ENCODE measurements around the gene HPD. TPM values are rescaled to one million over a fixed set of nuclear protein-coding genes. Genes with fewer than 3 reads are reported as not detected.
A peak's percentile ranks its signal among the peaks of the same experiment; 100 is the strongest.
"Not testable (repeated sequence)": the region's sequence is repeated elsewhere in the genome, so short reads cannot be mapped to it uniquely, and the experiment has no call there.

Gene HPD
- total and polyA plus RNA-seq, 7 donors: 0.27 to 2.8 (median 0.61) TPM; not detected in 1

DNA sequence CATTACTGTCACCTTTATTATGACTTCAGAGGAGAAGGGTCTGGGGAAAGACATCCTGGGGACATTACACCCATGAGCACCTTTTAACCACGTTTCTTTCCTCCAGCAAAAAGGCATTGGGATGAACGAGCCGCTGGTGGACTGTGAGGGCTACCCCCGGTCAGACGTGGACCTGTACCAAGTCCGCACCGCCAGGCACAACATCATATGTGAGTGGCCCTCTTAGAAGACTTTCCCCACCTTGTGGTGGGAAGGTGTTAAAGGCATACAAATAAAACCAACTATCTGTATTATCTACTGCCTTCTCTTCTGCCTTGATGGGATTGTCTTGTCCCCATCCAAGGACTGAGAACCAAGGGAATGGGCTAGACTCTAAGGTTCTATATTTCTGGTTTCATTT, 36.0 kb upstream of the HPD start:
- peak; percentile 69 for DNase-seq
- Histone ChIP-seq H3K27me3 (no peaks in the 10 kb centered on the region), H3K27ac (peak overlapping the region in 1 of 4 donors; percentile 1), H3K36me3 (peaks cover 7 to 57% (median 32%) of the 10 kb centered on the region in 4 donors), H3K9me3 (no peaks in the 10 kb centered on the region), H3K4me1 (peaks cover 0 to 33% (median 33%) of the 10 kb centered on the region in 4 donors), H3K4me3 (no peak overlapping the region)
- TF ChIP-seq POLR2AphosphoS5 (IDR thresholded peaks at IDR 0.05) (no peak), EP300 (IDR thresholded peaks at IDR 0.05) (no peak), POLR2A (IDR thresholded peaks at IDR 0.05) (no peak)
- TF ChIP-seq, protein P1, sequence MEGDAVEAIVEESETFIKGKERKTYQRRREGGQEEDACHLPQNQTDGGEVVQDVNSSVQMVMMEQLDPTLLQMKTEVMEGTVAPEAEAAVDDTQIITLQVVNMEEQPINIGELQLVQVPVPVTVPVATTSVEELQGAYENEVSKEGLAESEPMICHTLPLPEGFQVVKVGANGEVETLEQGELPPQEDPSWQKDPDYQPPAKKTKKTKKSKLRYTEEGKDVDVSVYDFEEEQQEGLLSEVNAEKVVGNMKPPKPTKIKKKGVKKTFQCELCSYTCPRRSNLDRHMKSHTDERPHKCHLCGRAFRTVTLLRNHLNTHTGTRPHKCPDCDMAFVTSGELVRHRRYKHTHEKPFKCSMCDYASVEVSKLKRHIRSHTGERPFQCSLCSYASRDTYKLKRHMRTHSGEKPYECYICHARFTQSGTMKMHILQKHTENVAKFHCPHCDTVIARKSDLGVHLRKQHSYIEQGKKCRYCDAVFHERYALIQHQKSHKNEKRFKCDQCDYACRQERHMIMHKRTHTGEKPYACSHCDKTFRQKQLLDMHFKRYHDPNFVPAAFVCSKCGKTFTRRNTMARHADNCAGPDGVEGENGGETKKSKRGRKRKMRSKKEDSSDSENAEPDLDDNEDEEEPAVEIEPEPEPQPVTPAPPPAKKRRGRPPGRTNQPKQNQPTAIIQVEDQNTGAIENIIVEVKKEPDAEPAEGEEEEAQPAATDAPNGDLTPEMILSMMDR (IDR thresholded peaks at IDR 0.05): peak in 2 of 4 experiments; percentile 16 to 23
- intact Hi-C loops (cut with DNase I): no loop called here
- 53 to 72% methylated on average over 7 of the region's 7 CpGs for WGBS, 2 donors

DNA sequence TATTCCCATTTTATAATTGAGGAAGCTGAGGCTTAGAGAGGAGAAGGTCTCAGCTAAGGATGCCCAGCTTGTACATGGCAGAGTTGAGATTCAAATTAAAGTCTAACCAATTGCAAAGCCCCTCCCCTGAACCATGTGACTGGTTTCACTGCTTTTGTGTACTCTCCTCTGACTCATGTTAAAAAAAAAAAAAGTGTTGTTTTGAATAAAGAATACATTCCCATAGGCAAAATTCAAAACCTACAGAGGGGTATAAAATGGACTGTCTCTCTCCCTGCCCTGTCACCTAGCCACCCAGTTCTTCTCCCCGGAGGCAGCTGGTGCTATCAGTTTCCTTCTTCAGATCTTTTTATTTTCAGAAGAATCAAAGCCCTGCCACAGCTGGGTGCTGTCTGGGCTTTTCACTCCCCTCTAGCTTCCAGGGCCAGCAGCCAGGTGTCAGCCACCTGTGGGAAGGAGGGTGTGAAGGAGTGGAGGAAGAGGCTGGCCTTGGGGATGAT, 35.4 kb upstream of the HPD start:
- intact Hi-C loops (cut with DNase I): no loop called here
- Histone ChIP-seq H3K4me3 (no peak overlapping the region), H3K4me1 (peaks cover 0 to 38% (median 37%) of the 10 kb centered on the region in 4 donors), H3K36me3 (peaks cover 7 to 51% (median 27%) of the 10 kb centered on the region in 4 donors), H3K9me3 (no peaks in the 10 kb centered on the region), H3K27ac (peak overlapping the region in 1 of 4 donors; percentile 1), H3K27me3 (no peaks in the 10 kb centered on the region)
- 8 to 28% methylated on average over 1 of the region's 1 CpG for whole genome bisulfite sequencing, 2 donors
- TF ChIP-seq POLR2AphosphoS5 (IDR thresholded peaks at IDR 0.05): no peak
- TF ChIP-seq POLR2A (IDR thresholded peaks at IDR 0.05): no peak
- no peak for TF ChIP-seq EP300 (IDR thresholded peaks at IDR 0.05)
- TF ChIP-seq, protein P1 (IDR thresholded peaks at IDR 0.05): no peak
- no peak for DNase-seq

DNA sequence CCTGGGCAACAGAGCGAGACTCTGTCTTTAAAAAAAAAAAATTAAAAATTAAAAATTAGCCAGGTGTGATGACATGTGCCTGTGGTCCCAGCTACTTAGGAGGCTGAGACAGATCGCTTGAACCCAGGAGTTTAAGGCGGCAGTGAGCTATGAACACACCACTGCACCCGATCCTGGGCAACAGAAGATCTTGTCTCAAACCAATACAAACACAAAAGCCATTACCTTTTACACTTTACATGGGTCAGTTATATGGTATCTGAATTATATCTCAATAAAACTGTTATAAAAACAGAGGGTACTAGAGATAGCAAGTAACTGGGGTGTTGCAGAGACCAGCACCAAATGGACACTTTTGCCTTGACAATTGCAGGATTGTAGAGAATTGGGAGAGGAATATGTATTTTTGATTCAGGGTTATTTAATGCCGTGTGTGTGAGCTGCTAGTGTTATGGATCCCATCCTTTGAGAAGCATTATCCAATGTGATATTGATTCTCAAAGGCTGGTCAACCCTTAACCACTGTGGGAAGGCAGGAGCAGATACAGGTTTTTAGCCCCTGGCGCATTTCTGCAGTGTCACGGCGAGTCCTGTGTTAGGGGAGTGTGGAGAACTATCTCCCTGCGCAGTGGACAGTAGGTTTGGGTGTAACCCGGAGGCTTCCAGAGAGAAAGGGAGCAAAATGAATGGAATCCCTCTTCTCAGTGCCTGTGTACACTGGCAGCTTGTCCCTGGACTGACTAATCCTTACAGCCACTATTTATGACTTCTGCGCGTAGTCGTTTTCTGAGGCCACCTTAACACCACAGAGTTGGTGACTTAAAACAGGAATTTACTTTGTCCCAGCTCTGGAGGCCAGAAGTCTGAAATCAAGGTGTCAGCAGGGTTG, 34.3 kb upstream of the HPD start:
- Histone ChIP-seq H3K4me1 (peaks cover 0 to 42% (median 40%) of the 10 kb centered on the region in 4 donors), H3K27ac (no peak overlapping the region)

GRCh38 chr12:121889661-121890060, 31.0 kb upstream of the HPD start:
- Histone ChIP-seq H3K4me3 (peak overlapping the region; percentile 67 to 78 (median 74)), H3K4me1 (peaks cover 0 to 44% (median 39%) of the 10 kb centered on the region in 4 donors), H3K27ac (peak overlapping the region; percentile 94 to 97 (median 97))
- DNase-seq, H3K36me3 ChIP-seq, H3K9me3 ChIP-seq, H3K27me3 ChIP-seq: not testable (repeated sequence)
- intact Hi-C loops (cut with DNase I): loop anchor here (2.0 to 5.0 kb wide), 3 partner anchors 51 to 202 kb away; no protein-coding TSS in a partner anchor
- WGBS, 2 donors: 57 to 59% methylated on average over 6 of the region's 6 CpGs

More for the DNA sequence above, 34.3 kb upstream of the HPD start:
- Histone ChIP-seq H3K36me3 (peaks cover 4 to 40% (median 21%) of the 10 kb centered on the region in 4 donors), H3K9me3 (no peaks in the 10 kb centered on the region), H3K4me3 (no peak overlapping the region), H3K27me3 (no peaks in the 10 kb centered on the region)
- intact Hi-C loops (cut with DNase I): no loop called here
- no peak for DNase-seq
- TF ChIP-seq POLR2AphosphoS5 (IDR thresholded peaks at IDR 0.05): no peak
- TF ChIP-seq, protein P1 (IDR thresholded peaks at IDR 0.05): no peak
- TF ChIP-seq POLR2A (IDR thresholded peaks at IDR 0.05): no peak
- no peak for TF ChIP-seq EP300 (IDR thresholded peaks at IDR 0.05)
- 80 to 87% methylated on average over 13 of the region's 13 CpGs for WGBS, 2 donors

DNA sequence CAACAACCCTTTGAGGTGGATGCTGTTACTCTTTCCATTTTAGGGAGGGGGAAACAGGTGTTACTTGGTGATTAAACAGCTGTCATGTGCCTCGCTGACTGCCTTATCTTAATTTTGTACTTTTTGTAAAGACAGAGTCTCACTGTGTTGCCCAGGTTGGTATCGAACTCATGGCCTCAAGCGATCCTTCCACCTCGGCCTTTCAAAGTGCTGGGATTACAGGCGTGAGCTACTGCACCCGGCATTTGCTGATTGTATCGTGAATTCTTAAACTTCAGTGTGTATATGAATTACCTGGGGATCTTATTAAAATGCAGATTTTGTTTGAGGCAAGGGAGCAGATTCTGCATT, 30.6 kb upstream of the HPD start:
- H3K27ac ChIP-seq: peak overlapping the region; percentile 94 to 97 (median 97)
- peaks cover 0 to 41% (median 35%) of the 10 kb centered on the region in 4 donors for H3K4me1 ChIP-seq
- no peak for DNase-seq
- H3K36me3 ChIP-seq: peaks cover 0 to 7% (median 2%) of the 10 kb centered on the region in 4 donors
- peak overlapping the region; percentile 67 to 78 (median 74) for H3K4me3 ChIP-seq
- WGBS, 2 donors: 1 to 4% methylated on average over 7 of the region's 7 CpGs
- intact Hi-C loops (cut with DNase I): loop anchor here (2.0 to 5.0 kb wide), 3 partner anchors 50 to 202 kb away; no protein-coding TSS in a partner anchor
- no peaks in the 10 kb centered on the region for H3K9me3 ChIP-seq
- H3K27me3 ChIP-seq: no peaks in the 10 kb centered on the region
- TF ChIP-seq, protein P1 (IDR thresholded peaks at IDR 0.05): no peak
- TF ChIP-seq POLR2A (IDR thresholded peaks at IDR 0.05): no peak
- no peak for TF ChIP-seq EP300 (IDR thresholded peaks at IDR 0.05)
- TF ChIP-seq POLR2AphosphoS5 (IDR thresholded peaks at IDR 0.05): no peak
